GM12891 (cell line): ENCODE data around the gene ZNF81.
"Not testable (repeated sequence)": the region's sequence is repeated elsewhere in the genome, so short reads cannot be mapped to it uniquely, and the experiment has no call there.

ENCODE experiments used
- DNase-seq: peaks from one replicate; pipeline ENCODE4 v3.0.0; 2011; ENCODE audit warnings: low spot score; ENCODE audit not compliant: insufficient read length
- FAIRE-seq: peaks from 2 replicates; lab custom pipeline; 2011; peaks lifted over from hg19 to GRCh38; lab: Jason Lieb, UNC
- PAX5 ChIP-seq: IDR thresholded peaks from 2 replicates; pipeline ENCODE4 v1.6.1; 2011; ENCODE audit warnings: low read length, moderate library complexity, mild to moderate bottlenecking; ENCODE audit not compliant: insufficient read depth, severe bottlenecking
- POLR2A ChIP-seq: IDR thresholded peaks from 2 replicates; pipeline ENCODE4 v1.6.1; 2011; ENCODE audit warnings: low read depth, low read length, control low read depth
- POLR2AphosphoS5 ChIP-seq: IDR thresholded peaks from 2 replicates; pipeline ENCODE4 v1.6.1; 2011; ENCODE audit warnings: low read depth, low read length, control low read depth
- POU2F2 ChIP-seq: IDR thresholded peaks from 2 replicates; pipeline ENCODE4 v1.6.1; 2011; ENCODE audit warnings: low read depth, mild to moderate bottlenecking, control low read depth, low read length, moderate library complexity
- SPI1 ChIP-seq: IDR thresholded peaks from 2 replicates; pipeline ENCODE4 v1.6.1; 2011; ENCODE audit warnings: low read depth, low read length, control low read depth
- TAF1 ChIP-seq: IDR thresholded peaks from 2 replicates; pipeline ENCODE4 v1.6.1; 2011; ENCODE audit warnings: low read depth, low read length, control low read depth

Gene ZNF81

GRCh38 chrX:47843363-47843762 lies 6.7 kb downstream of the ZNF81 start:
- FAIRE-seq (no peak), DNase-seq (no peak)
- TF ChIP-seq SPI1 = no peak
- no peak for TF ChIP-seq PAX5
- no peak for TF ChIP-seq POU2F2
- no peak for TF ChIP-seq POLR2AphosphoS5
- TF ChIP-seq TAF1 = no peak
- no peak for TF ChIP-seq POLR2A

GRCh38 chrX:47844117-47844516 lies 7.4 kb downstream of the ZNF81 start:
- TF ChIP-seq POU2F2 (no peak), TAF1 (no peak)

GRCh38 chrX:47846040-47846439 lies 9.3 kb downstream of the ZNF81 start:
- FAIRE-seq = no peak
- DNase-seq = no peak
- TF ChIP-seq PAX5 (no peak), TAF1 (no peak), POU2F2 (no peak), SPI1 (no peak), POLR2A (no peak), POLR2AphosphoS5 (no peak)

More at GRCh38 chrX:47844117-47844516, 7.4 kb downstream of the ZNF81 start:
- FAIRE-seq (no peak), DNase-seq (no peak)

- no peak for DNase-seq
- FAIRE-seq = no peak
- TF ChIP-seq PAX5 (no peak), SPI1 (no peak), TAF1 (no peak), POLR2A (no peak), POU2F2 (no peak), POLR2AphosphoS5 (no peak)
Measured at GRCh38 chrX:47849778-47850177, 13.1 kb downstream of the ZNF81 start.

- peak; percentile 95 for FAIRE-seq
- not testable (repeated sequence) for DNase-seq
Measured at GRCh38 chrX:47850389-47850788, 13.7 kb downstream of the ZNF81 start.

- no peak for FAIRE-seq
- TF ChIP-seq SPI1 = no peak
- no peak for TF ChIP-seq PAX5
- no peak for TF ChIP-seq POU2F2
- no peak for TF ChIP-seq TAF1
- no peak for TF ChIP-seq POLR2AphosphoS5
- no peak for TF ChIP-seq POLR2A
- no peak for DNase-seq
Measured at GRCh38 chrX:47850901-47851300, 14.2 kb downstream of the ZNF81 start.

- FAIRE-seq (no peak), DNase-seq (no peak)
- no peak for TF ChIP-seq POLR2AphosphoS5
- no peak for TF ChIP-seq POLR2A
- no peak for TF ChIP-seq SPI1
- TF ChIP-seq POU2F2 = no peak
- TF ChIP-seq PAX5 = no peak
- no peak for TF ChIP-seq TAF1
Measured at GRCh38 chrX:47854474-47854873, 17.8 kb downstream of the ZNF81 start.

GRCh38 chrX:47859686-47860085 lies 23.0 kb downstream of the ZNF81 start:
- TF ChIP-seq POU2F2 (no peak), SPI1 (no peak), PAX5 (no peak), TAF1 (no peak), POLR2AphosphoS5 (no peak), POLR2A (no peak)
- no peak for DNase-seq
- FAIRE-seq = no peak

GRCh38 chrX:47862680-47863079 lies 26.0 kb downstream of the ZNF81 start:
- FAIRE-seq = no peak

GRCh38 chrX:47863187-47863586 lies 26.5 kb downstream of the ZNF81 start:
- TF ChIP-seq PAX5 (no peak), POLR2A (no peak), POU2F2 (no peak), POLR2AphosphoS5 (no peak), SPI1 (no peak), TAF1 (no peak)
- FAIRE-seq (no peak), DNase-seq (no peak)

More at GRCh38 chrX:47862680-47863079, 26.0 kb downstream of the ZNF81 start:
- no peak for DNase-seq
- TF ChIP-seq SPI1 (no peak), PAX5 (no peak), POLR2A (no peak), TAF1 (no peak), POLR2AphosphoS5 (no peak), POU2F2 (no peak)

GRCh38 chrX:47864300-47864699 lies 27.6 kb downstream of the ZNF81 start:
- FAIRE-seq (no peak), DNase-seq (no peak)
- TF ChIP-seq PAX5 (no peak), TAF1 (no peak), POLR2AphosphoS5 (no peak), SPI1 (no peak), POLR2A (no peak), POU2F2 (no peak)

GRCh38 chrX:47864785-47865184 lies 28.1 kb downstream of the ZNF81 start:
- FAIRE-seq (no peak), DNase-seq (no peak)
- TF ChIP-seq POLR2A (no peak), POLR2AphosphoS5 (no peak)
